ENCODE measurements around the gene AFAP1L2.

The AFAP1L2 gene

DNA sequence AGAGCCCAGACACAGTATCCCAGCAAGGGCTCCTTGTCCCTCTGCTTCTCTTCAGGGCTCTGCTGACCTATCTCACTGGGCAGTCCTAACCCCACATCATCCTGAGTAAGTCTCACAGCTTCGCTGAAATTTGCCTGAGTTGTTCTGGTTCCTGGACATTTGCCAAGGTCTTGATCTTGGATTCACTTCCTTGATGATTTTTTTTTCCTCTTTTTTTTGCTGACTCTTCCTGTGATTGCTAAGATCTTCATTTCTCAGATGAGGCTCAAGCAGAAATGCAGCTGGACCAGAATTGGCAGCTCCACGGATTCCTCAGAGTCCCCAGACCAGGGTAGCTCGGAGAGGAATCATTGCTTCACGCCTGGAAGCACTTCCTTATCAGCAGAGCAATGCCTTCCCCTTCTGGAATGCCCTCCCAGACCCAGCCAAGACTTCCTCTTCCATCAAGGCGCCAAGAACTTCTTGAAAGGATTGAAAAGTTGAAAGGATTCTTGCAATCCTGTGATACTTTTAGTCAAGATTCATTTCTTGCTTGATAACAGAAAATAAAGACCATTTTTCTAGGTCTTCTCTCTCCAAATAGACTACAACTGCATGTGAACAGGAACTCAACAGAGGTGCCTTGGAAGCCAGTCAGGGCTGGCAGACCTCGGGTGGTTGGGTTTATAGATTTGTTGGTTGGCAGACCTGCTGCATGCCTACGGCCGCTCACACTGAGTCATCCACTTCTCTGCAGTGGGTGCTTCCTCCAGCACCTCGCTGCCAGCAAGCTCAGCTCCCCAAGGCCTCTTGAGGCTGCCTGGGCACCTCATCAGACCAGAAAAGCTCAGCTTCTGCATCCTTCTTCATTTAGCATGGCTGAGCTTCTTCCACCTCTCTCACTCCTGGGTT lies 8.8 kb upstream of the AFAP1L2 start:
- Histone ChIP-seq H3K27ac (ENCODE audit: low read depth, low read length) (no peak overlapping the region), H3K9ac (ENCODE audit: low read depth in 1 of 2, low read length in 2 of 2) (no peak overlapping the region), H3K27me3 (ENCODE audit: control insufficient read depth in 1 of 2, insufficient read depth in 2 of 2, low read length in 2 of 2) (no peaks in the 10 kb centered on the region), H3K36me3 (ENCODE audit: control insufficient read depth in 1 of 2, insufficient read depth in 2 of 2, low read length in 2 of 2) (no peaks in the 10 kb centered on the region), H3K9me3 (ENCODE audit: control insufficient read depth in 1 of 2, low read length in 2 of 2) (no peaks in the 10 kb centered on the region), H3K4me3 (ENCODE audit: low read depth in 1 of 2, low read length in 2 of 2) (no peak overlapping the region), H3K4me1 (ENCODE audit: control insufficient read depth in 1 of 2, insufficient read depth in 2 of 2, low read length in 2 of 2) (peaks cover 6 to 7% of the 10 kb centered on the region in 2 donors)

DNA sequence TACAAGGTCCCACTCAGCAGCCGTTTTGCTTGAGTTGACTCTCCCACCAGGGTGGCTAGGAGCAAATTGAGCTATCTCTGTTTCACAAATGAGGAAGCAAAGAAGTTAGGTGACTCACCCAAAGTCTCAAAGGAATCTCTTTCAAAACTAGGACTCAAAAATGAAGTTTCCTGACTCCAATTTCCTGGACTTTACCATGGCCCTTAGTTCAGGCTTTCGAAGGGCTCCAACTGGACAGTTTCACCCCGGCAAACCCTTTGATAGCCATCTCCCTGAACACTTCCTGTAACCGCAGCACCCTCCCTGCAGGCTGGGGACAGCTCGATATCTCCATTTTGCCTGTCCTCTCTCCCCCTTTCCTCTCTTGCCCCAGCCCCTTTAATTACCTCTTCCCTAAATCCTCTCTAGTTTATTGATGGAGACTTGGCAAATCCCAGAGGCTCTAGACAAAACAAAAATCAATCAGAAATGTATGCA lies 4.7 kb upstream of the AFAP1L2 start:
- no peak overlapping the region for H3K9ac ChIP-seq (ENCODE audit: low read depth in 1 of 2, low read length in 2 of 2)
- no peaks in the 10 kb centered on the region for H3K27me3 ChIP-seq (ENCODE audit: control insufficient read depth in 1 of 2, insufficient read depth in 2 of 2, low read length in 2 of 2)
- H3K4me3 ChIP-seq (ENCODE audit: low read depth in 1 of 2, low read length in 2 of 2): no peak overlapping the region
- H3K9me3 ChIP-seq (ENCODE audit: control insufficient read depth in 1 of 2, low read length in 2 of 2): no peaks in the 10 kb centered on the region
- H3K4me1 ChIP-seq (ENCODE audit: control insufficient read depth in 1 of 2, insufficient read depth in 2 of 2, low read length in 2 of 2): peaks cover 6 to 11% of the 10 kb centered on the region in 2 donors
- no peak overlapping the region for H3K27ac ChIP-seq (ENCODE audit: low read depth, low read length)
- no peaks in the 10 kb centered on the region for H3K36me3 ChIP-seq (ENCODE audit: control insufficient read depth in 1 of 2, insufficient read depth in 2 of 2, low read length in 2 of 2)

DNA sequence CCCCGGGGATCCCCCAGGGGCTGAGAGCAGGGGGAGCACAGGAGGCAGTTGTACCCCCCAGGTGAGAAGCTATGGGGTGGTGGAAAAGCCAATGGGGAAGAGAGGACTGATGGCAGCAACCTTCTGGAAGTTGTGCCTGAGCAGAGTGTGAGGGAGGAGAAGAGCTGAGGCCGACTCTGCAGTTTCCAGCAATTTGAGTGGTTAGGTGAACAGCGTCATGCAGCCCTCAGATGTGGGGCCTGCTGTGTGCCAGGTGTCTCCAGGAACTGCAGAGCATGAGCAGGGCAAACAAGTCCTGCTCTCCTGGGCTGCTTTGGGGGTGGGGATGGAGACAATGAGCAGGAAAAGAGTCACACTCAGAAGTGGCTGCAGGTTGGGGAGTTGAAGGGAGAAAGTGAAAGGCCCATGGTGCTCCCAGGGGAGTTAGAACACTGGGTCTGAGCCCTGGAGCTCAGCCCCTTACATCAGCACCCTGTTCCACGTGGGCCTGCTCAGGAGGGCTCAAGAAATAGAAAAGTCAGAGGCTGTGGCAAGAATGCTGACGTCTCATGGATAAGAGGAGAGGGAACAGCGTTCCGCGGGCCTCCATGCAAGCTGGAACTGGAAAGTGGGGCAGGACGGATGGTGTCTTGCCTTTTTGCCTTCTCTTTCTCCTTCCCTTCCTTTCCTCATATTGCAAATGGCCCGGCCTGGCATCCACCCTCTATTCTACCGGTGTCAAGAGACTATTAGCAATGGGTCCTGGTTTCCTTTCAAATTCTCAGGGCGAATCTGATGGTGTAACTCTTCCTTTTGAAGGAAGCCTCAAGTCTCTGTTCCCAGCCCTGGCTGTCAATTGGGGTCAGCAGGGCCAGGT lies 4.0 kb upstream of the AFAP1L2 start:
- H3K9ac ChIP-seq (ENCODE audit: low read depth in 1 of 2, low read length in 2 of 2): no peak overlapping the region
- H3K36me3 ChIP-seq (ENCODE audit: control insufficient read depth in 1 of 2, insufficient read depth in 2 of 2, low read length in 2 of 2): no peaks in the 10 kb centered on the region
- H3K4me3 ChIP-seq (ENCODE audit: low read depth in 1 of 2, low read length in 2 of 2): no peak overlapping the region
- no peak overlapping the region for H3K27ac ChIP-seq (ENCODE audit: low read depth, low read length)
- no peaks in the 10 kb centered on the region for H3K9me3 ChIP-seq (ENCODE audit: control insufficient read depth in 1 of 2, low read length in 2 of 2)
- no peaks in the 10 kb centered on the region for H3K27me3 ChIP-seq (ENCODE audit: control insufficient read depth in 1 of 2, insufficient read depth in 2 of 2, low read length in 2 of 2)
- peaks cover 6 to 12% of the 10 kb centered on the region in 2 donors for H3K4me1 ChIP-seq (ENCODE audit: control insufficient read depth in 1 of 2, insufficient read depth in 2 of 2, low read length in 2 of 2)

DNA sequence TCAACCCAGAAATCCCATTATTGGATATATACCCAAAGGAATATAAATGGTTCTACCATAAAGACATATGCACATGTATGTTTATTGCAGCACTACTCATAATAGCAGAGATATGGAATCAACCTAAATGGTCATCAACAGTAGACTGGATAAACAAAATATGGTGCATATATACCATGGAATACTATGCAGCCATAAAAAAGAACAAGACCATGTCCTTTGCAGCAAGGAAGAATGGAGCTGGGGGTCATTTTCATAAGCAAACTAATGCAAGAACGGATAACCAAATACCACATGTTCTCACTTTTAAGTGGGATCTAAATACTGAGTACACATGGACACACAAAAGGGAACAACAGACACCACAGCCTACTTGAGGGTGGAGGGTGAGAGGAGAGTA lies 2.2 kb upstream of the AFAP1L2 start:
- Histone ChIP-seq H3K36me3 (ENCODE audit: control insufficient read depth in 1 of 2, insufficient read depth in 2 of 2, low read length in 2 of 2) (no peaks in the 10 kb centered on the region), H3K4me3 (ENCODE audit: low read depth in 1 of 2, low read length in 2 of 2) (no peak overlapping the region), H3K9ac (ENCODE audit: low read depth in 1 of 2, low read length in 2 of 2) (no peak overlapping the region), H3K9me3 (ENCODE audit: control insufficient read depth in 1 of 2, low read length in 2 of 2) (no peaks in the 10 kb centered on the region), H3K4me1 (ENCODE audit: control insufficient read depth in 1 of 2, insufficient read depth in 2 of 2, low read length in 2 of 2) (peaks cover 0 to 10% of the 10 kb centered on the region in 2 donors), H3K27ac (ENCODE audit: low read depth, low read length) (no peak overlapping the region), H3K27me3 (ENCODE audit: control insufficient read depth in 1 of 2, insufficient read depth in 2 of 2, low read length in 2 of 2) (no peaks in the 10 kb centered on the region)

DNA sequence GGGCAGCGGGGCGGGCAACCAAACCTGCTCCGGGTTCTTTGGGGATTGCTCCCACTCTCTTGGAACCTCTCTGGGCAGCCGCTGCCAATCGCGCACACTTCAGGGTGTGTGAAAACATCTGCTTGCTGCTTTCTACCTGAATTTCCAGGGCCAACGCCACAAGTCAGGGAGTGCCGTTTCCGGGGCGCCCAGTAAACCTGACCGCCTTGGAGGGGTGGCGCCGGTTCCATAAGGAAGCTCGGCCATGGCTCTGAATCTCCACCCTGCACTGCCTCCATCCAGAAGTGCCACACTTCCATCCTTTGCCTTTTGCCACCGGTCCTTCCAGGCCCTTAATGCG lies 679 bp upstream of the AFAP1L2 start:
- H3K9ac ChIP-seq (ENCODE audit: low read depth in 1 of 2, low read length in 2 of 2): peak overlapping the region; percentile 29 to 43
- H3K4me3 ChIP-seq (ENCODE audit: low read depth in 1 of 2, low read length in 2 of 2): peak overlapping the region; percentile 57 to 65
- H3K27me3 ChIP-seq (ENCODE audit: control insufficient read depth in 1 of 2, insufficient read depth in 2 of 2, low read length in 2 of 2): no peaks in the 10 kb centered on the region
- H3K36me3 ChIP-seq (ENCODE audit: control insufficient read depth in 1 of 2, insufficient read depth in 2 of 2, low read length in 2 of 2): no peaks in the 10 kb centered on the region
- peak overlapping the region; percentile 5 for H3K27ac ChIP-seq (ENCODE audit: low read depth, low read length)
- peaks cover 0 to 10% of the 10 kb centered on the region in 2 donors for H3K4me1 ChIP-seq (ENCODE audit: control insufficient read depth in 1 of 2, insufficient read depth in 2 of 2, low read length in 2 of 2)
- H3K9me3 ChIP-seq (ENCODE audit: control insufficient read depth in 1 of 2, low read length in 2 of 2): no peaks in the 10 kb centered on the region

DNA sequence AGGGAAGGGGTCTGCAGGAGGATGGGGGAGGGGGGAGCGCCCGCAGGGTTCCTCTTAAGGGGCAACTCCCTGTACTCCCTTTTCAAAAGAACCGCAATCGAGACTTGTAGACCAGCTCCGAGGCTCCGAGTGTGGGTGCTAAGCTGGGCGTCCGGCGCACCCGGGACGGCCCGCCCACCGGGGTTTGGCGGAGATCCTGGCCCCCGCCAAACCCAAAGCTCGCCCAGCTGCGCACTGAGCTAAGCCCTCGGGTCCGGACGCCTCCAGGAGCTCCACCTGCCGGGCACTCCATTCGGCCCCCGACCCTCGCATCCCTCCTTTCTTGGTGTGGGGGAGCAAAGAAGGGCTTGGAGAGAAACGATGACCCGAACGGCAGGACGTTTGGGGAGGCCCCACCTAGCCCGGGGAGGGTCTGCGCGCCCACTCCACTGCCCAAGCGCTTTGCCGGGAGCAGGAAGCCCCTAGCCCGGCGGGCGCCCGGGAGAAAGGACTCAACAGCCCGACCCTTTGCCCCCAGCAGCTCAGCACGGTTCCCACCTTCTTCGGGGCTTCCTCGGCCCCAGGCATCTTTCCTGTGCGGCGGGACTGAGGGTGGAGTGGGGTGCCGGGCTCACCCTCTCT lies 651 bp downstream of the AFAP1L2 start:
- Histone ChIP-seq H3K36me3 (ENCODE audit: control insufficient read depth in 1 of 2, insufficient read depth in 2 of 2, low read length in 2 of 2) (no peaks in the 10 kb centered on the region), H3K9ac (ENCODE audit: low read depth in 1 of 2, low read length in 2 of 2) (peak overlapping the region; percentile 31 to 38), H3K4me3 (ENCODE audit: low read depth in 1 of 2, low read length in 2 of 2) (peak overlapping the region; percentile 57 to 65), H3K27ac (ENCODE audit: low read depth, low read length) (no peak overlapping the region), H3K27me3 (ENCODE audit: control insufficient read depth in 1 of 2, insufficient read depth in 2 of 2, low read length in 2 of 2) (no peaks in the 10 kb centered on the region), H3K4me1 (ENCODE audit: control insufficient read depth in 1 of 2, insufficient read depth in 2 of 2, low read length in 2 of 2) (peaks cover 0 to 16% of the 10 kb centered on the region in 2 donors), H3K9me3 (ENCODE audit: control insufficient read depth in 1 of 2, low read length in 2 of 2) (no peaks in the 10 kb centered on the region)

DNA sequence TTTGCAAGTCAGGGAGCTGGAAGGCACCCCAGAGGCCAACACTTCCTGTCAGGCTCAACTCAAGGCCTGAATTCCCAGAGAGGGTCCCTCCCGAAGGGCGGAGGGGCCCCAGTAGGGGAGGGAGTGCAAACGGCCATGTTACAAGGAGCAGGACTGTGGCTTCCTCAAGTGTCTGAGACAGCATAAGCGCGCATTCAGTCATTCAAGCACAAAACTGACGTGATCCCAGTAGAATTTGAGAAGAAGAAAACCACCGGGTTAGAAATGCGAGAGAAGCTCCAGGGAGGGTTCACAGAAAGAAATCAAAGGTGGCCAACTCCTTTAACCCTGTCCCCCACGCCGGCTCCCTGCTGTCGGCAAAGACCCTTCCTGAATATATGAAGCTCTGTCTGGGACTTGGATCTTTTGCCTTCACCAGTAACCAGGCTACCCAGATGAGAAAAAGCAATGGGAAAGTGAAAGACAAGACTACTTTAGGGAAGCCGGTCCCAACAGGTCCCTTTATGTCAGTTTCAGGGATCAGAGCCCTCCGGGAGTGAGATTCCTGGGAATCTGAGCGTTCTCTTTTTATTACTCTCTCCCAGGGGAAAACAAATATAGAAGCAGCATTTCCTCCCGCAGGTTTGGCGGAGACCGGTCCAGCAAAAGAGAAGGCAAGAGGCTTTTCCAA lies 1.3 kb downstream of the AFAP1L2 start:
- no peaks in the 10 kb centered on the region for H3K27me3 ChIP-seq (ENCODE audit: control insufficient read depth in 1 of 2, insufficient read depth in 2 of 2, low read length in 2 of 2)
- no peaks in the 10 kb centered on the region for H3K36me3 ChIP-seq (ENCODE audit: control insufficient read depth in 1 of 2, insufficient read depth in 2 of 2, low read length in 2 of 2)

DNA sequence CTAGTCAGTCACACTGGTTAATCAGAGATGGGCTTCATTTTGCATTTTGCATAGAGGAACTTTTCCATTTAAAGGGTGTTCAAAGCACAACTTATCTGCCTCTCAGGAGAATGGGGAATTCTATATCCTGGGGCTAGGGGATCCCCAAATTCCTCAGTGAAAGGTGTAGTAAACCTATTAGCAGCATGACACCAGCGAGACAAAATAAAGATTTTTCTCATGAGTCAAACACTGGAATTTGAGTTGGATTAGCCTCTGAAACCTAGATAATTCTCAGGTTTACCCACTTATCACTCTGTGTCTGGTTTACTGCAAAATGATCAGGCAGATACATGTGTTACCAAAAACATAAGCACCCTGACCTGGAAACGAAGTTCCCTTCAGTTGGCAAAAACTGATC lies 2.1 kb downstream of the AFAP1L2 start:
- Histone ChIP-seq H3K9me3 (ENCODE audit: control insufficient read depth in 1 of 2, low read length in 2 of 2) (no peaks in the 10 kb centered on the region), H3K4me3 (ENCODE audit: low read depth in 1 of 2, low read length in 2 of 2) (no peak overlapping the region), H3K4me1 (ENCODE audit: control insufficient read depth in 1 of 2, insufficient read depth in 2 of 2, low read length in 2 of 2) (peaks cover 10 to 16% of the 10 kb centered on the region in 2 donors), H3K9ac (ENCODE audit: low read depth in 1 of 2, low read length in 2 of 2) (no peak overlapping the region), H3K27me3 (ENCODE audit: control insufficient read depth in 1 of 2, insufficient read depth in 2 of 2, low read length in 2 of 2) (no peaks in the 10 kb centered on the region), H3K36me3 (ENCODE audit: control insufficient read depth in 1 of 2, insufficient read depth in 2 of 2, low read length in 2 of 2) (no peaks in the 10 kb centered on the region), H3K27ac (ENCODE audit: low read depth, low read length) (no peak overlapping the region)

More for the DNA sequence above, 1.3 kb downstream of the AFAP1L2 start:
- peak overlapping the region; percentile 12 to 31 for H3K9ac ChIP-seq (ENCODE audit: low read depth in 1 of 2, low read length in 2 of 2)
- peaks cover 4 to 16% of the 10 kb centered on the region in 2 donors for H3K4me1 ChIP-seq (ENCODE audit: control insufficient read depth in 1 of 2, insufficient read depth in 2 of 2, low read length in 2 of 2)
- peak overlapping the region; percentile 49 for H3K27ac ChIP-seq (ENCODE audit: low read depth, low read length)
- peak overlapping the region; percentile 57 to 65 for H3K4me3 ChIP-seq (ENCODE audit: low read depth in 1 of 2, low read length in 2 of 2)
- no peaks in the 10 kb centered on the region for H3K9me3 ChIP-seq (ENCODE audit: control insufficient read depth in 1 of 2, low read length in 2 of 2)

DNA sequence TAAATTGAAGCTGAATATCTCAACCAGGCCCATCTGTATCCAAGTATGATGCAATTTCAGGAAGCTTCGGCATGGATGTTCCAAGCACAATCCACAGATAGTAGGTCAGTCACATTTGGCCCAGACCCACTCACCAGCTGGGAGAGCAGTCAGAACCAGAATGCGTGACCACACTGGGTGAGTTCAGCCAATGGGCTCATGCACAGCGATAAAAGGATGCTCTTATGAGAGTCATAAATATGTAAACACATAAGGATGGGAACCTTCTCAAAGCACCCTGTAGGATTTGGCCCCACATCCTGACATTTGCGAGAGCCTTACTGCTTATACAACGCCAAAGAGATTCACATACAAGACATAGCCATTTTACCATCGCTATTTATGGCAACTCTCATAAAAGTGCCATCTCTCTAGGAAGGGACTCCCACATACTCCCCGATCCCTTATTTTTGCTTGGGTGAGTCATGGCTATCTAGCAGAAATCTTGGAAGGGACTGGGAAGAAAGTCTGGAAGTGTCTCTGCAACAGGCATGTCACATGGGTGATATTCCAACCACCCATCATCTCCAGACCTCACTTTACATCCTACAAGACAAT lies 3.0 kb downstream of the AFAP1L2 start:
- Histone ChIP-seq H3K36me3 (ENCODE audit: control insufficient read depth in 1 of 2, insufficient read depth in 2 of 2, low read length in 2 of 2) (no peaks in the 10 kb centered on the region), H3K9me3 (ENCODE audit: control insufficient read depth in 1 of 2, low read length in 2 of 2) (no peaks in the 10 kb centered on the region), H3K4me1 (ENCODE audit: control insufficient read depth in 1 of 2, insufficient read depth in 2 of 2, low read length in 2 of 2) (peaks cover 10 to 16% of the 10 kb centered on the region in 2 donors), H3K9ac (ENCODE audit: low read depth in 1 of 2, low read length in 2 of 2) (no peak overlapping the region), H3K27ac (ENCODE audit: low read depth, low read length) (no peak overlapping the region), H3K4me3 (ENCODE audit: low read depth in 1 of 2, low read length in 2 of 2) (no peak overlapping the region), H3K27me3 (ENCODE audit: control insufficient read depth in 1 of 2, insufficient read depth in 2 of 2, low read length in 2 of 2) (no peaks in the 10 kb centered on the region)
